Nephron progenitor cell (in vitro differentiated cells): ENCODE data around the gene PSENEN.
"Not testable (repeated sequence)": the region's sequence is repeated elsewhere in the genome, so short reads cannot be mapped to it uniquely, and the experiment has no call there.

ENCODE experiments used
- DNase-seq: peaks from one replicate; pipeline ENCODE4 v3.0.0; 2021
- H3K27ac Mint-ChIP-seq: 2 replicates; pipeline ENCODE4 v1.8.0; 2021; ENCODE audit warnings: mild to moderate bottlenecking, moderate library complexity, mixed read lengths
- H3K27me3 Mint-ChIP-seq: 2 replicates; pipeline ENCODE4 v1.8.0; 2021; ENCODE audit warnings: mild to moderate bottlenecking, low read depth, mixed read lengths; ENCODE audit not compliant: poor library complexity
- H3K36me3 Mint-ChIP-seq: 2 replicates; pipeline ENCODE4 v1.8.0; 2021; ENCODE audit warnings: low read depth, mixed read lengths
- H3K4me1 Mint-ChIP-seq: 2 replicates; pipeline ENCODE4 v1.8.0; 2021; ENCODE audit warnings: mixed read lengths
- H3K4me3 Mint-ChIP-seq: 2 replicates; pipeline ENCODE4 v1.8.0; 2021; ENCODE audit warnings: mild to moderate bottlenecking, moderate library complexity, mixed read lengths
- H3K9me3 Mint-ChIP-seq: 2 replicates; pipeline ENCODE4 v1.8.0; 2021; ENCODE audit warnings: mild to moderate bottlenecking, moderate library complexity, mixed read lengths
- TF ChIP-seq, protein P1 (sequence below): fragments of 200-600 bp; sonication (generic); IDR thresholded peaks from 2 replicates; pipeline ENCODE4 v1.5.0; 2021; ENCODE audit warnings: antibody characterized with exemption

Gene PSENEN

GRCh38 chr19:35768082-35768421, 22.6 kb downstream of the PSENEN start:
- Mint-ChIP-seq H3K27ac (no peak overlapping the region), H3K4me3 (no peak overlapping the region), H3K27me3 (peaks cover 3% of the 10 kb centered on the region), H3K4me1 (peaks cover 36% of the 10 kb centered on the region), H3K36me3 (peaks cover 26% of the 10 kb centered on the region), H3K9me3 (no peaks in the 10 kb centered on the region)
- no peak for DNase-seq
- TF ChIP-seq, protein P1, sequence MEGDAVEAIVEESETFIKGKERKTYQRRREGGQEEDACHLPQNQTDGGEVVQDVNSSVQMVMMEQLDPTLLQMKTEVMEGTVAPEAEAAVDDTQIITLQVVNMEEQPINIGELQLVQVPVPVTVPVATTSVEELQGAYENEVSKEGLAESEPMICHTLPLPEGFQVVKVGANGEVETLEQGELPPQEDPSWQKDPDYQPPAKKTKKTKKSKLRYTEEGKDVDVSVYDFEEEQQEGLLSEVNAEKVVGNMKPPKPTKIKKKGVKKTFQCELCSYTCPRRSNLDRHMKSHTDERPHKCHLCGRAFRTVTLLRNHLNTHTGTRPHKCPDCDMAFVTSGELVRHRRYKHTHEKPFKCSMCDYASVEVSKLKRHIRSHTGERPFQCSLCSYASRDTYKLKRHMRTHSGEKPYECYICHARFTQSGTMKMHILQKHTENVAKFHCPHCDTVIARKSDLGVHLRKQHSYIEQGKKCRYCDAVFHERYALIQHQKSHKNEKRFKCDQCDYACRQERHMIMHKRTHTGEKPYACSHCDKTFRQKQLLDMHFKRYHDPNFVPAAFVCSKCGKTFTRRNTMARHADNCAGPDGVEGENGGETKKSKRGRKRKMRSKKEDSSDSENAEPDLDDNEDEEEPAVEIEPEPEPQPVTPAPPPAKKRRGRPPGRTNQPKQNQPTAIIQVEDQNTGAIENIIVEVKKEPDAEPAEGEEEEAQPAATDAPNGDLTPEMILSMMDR: no peak

DNA sequence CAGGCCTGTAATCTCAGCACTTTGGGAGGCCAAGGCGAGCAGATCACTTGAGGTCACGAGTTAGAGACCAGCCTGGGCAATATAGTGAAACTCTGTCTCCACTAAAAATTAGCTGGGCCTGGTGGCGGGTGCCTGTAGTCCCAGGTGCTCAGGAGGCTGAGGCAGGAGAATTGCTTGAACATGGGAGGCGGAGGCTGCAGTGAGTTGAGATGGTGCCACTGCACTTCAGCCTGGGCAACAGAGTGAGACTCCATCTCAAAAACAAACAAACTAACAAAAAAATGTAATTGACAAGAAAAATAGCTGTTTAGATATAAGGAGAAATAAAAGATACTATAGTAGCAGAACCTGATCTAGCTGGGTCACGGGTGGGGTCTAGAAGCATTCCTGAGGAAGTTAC, 26.9 kb downstream of the PSENEN start:
- not testable (repeated sequence) for DNase-seq, H3K27ac Mint-ChIP-seq, H3K4me3 Mint-ChIP-seq, H3K27me3 Mint-ChIP-seq, H3K9me3 Mint-ChIP-seq
- peaks cover 45% of the 10 kb centered on the region for H3K4me1 Mint-ChIP-seq
- peaks cover 17% of the 10 kb centered on the region for H3K36me3 Mint-ChIP-seq

DNA sequence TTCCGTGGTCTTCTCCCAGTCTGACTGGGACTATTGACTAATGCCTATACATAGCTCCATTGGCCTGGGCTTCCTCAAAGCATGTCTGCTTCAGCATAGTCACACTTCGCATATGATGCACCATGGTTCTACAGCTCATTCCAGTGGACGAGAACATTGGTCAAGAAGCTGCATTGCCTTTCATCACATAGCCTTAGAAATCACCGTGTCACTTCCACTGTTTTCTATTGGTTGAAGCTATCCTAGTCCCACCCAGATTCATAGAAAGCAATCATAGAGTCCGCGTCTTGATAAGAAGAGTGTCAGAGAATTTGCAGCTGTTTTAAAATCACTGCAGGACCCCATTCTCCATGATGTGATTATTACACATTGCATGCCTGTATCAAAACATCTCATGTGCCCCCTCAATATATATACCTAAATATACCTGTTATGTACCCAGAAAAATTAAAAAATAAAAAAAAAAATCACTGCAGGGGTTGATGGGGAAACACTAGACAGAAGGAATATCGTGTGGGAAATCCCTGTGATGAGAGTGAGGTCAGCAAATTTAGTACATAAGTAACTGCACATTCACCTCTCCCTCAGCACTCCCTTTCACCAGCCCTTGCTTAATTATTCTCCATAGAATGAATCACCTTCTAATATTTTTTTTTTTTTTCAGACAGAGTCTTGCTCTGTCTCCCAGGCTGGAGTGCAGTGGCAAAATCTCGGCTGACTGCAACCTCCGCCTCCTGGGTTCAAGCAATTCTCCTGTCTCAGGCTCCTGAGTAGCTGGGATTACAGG, 27.8 kb downstream of the PSENEN start:
- H3K36me3 Mint-ChIP-seq: peaks cover 17% of the 10 kb centered on the region
- peaks cover 10% of the 10 kb centered on the region for H3K27me3 Mint-ChIP-seq
- H3K4me1 Mint-ChIP-seq: peaks cover 43% of the 10 kb centered on the region
- H3K4me3 Mint-ChIP-seq: no peak overlapping the region
- no peak for DNase-seq
- H3K27ac Mint-ChIP-seq: no peak overlapping the region
- H3K9me3 Mint-ChIP-seq: no peaks in the 10 kb centered on the region
- TF ChIP-seq, protein P1: no peak

- DNase-seq: no peak
- no peaks in the 10 kb centered on the region for H3K9me3 Mint-ChIP-seq
- H3K4me1 Mint-ChIP-seq: peaks cover 33% of the 10 kb centered on the region
- no peak overlapping the region for H3K27ac Mint-ChIP-seq
- peaks cover 10% of the 10 kb centered on the region for H3K27me3 Mint-ChIP-seq
- peak overlapping the region; percentile 89 for H3K4me3 Mint-ChIP-seq
- H3K36me3 Mint-ChIP-seq: peaks cover 12% of the 10 kb centered on the region
- TF ChIP-seq, protein P1: no peak
These were observed 29.0 kb downstream of the PSENEN start for GRCh38 chr19:35774274-35775045.

DNA sequence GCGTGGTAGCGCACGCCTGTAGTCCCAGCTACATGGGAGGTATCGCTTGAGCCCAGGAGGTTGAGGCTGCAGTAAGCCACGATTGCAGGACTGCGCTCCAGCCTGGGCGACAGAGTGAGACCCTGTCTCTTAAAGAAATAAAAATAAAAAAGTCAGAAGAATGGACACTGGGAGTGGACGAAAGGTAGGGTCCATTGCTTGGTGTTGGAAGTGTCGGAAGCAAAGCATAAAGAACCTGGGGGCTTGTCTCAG, 29.5 kb downstream of the PSENEN start:
- peak overlapping the region; percentile 89 for H3K4me3 Mint-ChIP-seq
- H3K4me1 Mint-ChIP-seq: peaks cover 33% of the 10 kb centered on the region
- no peaks in the 10 kb centered on the region for H3K9me3 Mint-ChIP-seq
- DNase-seq: no peak
- H3K36me3 Mint-ChIP-seq: peaks cover 9% of the 10 kb centered on the region
- H3K27me3 Mint-ChIP-seq: peaks cover 13% of the 10 kb centered on the region
- H3K27ac Mint-ChIP-seq: no peak overlapping the region
- TF ChIP-seq, protein P1: no peak

DNA sequence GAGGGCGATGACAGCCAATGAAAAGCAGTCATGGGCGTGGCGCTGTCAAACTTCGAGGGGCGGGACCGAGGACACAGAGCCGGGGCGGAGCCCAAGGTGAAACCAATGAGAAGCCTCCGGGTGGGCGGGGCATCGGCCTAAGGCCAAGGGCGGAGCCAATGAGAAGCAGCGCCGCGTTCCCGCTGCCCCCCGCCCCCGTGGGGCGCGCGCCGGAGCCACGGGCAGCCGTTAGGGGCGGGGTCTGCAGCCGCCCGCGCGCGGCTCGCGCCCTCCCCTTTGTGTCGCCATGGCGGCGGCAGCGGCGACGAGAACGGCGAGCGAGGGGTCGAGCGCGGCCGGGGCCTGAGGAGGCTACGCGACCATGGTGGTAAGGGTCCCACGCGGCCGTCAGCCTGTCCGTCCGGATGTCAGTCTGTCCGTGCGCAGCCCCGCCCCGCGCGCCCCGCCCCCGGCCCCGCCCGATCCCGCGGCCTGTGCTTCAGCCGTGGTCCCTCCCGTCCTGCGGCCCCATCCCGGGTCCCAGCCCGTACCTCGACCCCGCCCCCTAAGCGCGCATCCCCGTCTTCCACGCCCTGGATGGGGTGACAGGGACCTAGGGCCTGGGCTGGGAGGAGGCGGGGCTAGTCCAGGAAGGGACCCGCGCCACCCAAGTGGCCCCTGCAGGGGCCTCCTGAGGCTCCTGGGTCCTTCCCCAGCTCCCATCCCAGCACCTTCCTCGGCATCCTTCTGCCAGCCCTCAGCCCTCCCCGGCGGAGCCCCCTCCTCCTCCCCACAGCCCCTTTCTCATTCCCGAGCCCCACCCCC, 30.0 kb downstream of the PSENEN start, which contains the start of gene ARHGAP33:
Gene ARHGAP33 (plus strand): TSS at position 267 of the 804 bp plus-strand sequence. CDS start 95 bp downstream, at position 362.
- Mint-ChIP-seq H3K27ac (no peak within 1 kb of the TSS), H3K4me1 (peaks cover 33% of the 10 kb centered on the region), H3K36me3 (peaks cover 5% of the 10 kb centered on the region), H3K9me3 (no peaks in the 10 kb centered on the region), H3K27me3 (peaks cover 13% of the 10 kb centered on the region), H3K4me3 (peak within 1 kb of the TSS; percentile 89)
- TF ChIP-seq, protein P1: no peak
- DNase-seq: peak; percentile 100
